Psoas muscle (tissue), 8 donors: ENCODE data around the gene VPS13A. TPM values are rescaled to one million over a fixed set of nuclear protein-coding genes. Genes with fewer than 3 reads are reported as not detected.

Source experiments
- ATAC-seq, 4 donors: fragments of 200-7000 bp; cut with Tn5 transposase; one replicate each; pipeline ENCODE4 v1.9.1; 2020; ENCODE audit warnings: moderate library complexity in 3 of 4, mild to moderate bottlenecking in 2 of 4
- DNase-seq, 2 donors: peaks; one replicate each; pipeline ENCODE4 v3.0.0-alpha.2; 2020
- H3K27ac ChIP-seq: fragments of 200-600 bp; one replicate; pipeline ENCODE4 v1.8.0; 2022
- H3K27me3 ChIP-seq, 3 donors: fragments of 200-600 bp in 1 of 3; one replicate each; pipeline versions ENCODE4 v1.6.1 to v1.8.0; 2013 to 2022; ENCODE audit warnings: low read length in 2 of 3, mild to moderate bottlenecking in 2 of 3, moderate library complexity in 1 of 3; ENCODE audit not compliant: insufficient read depth in 3 of 3
- H3K36me3 ChIP-seq, 2 donors: fragments of 200-600 bp in 1 of 2; one replicate each; pipeline versions ENCODE4 v1.6.1 to v1.8.0; 2013 to 2022; ENCODE audit warnings: low read depth in 1 of 2, mild to moderate bottlenecking in 1 of 2, moderate library complexity in 1 of 2; ENCODE audit not compliant: insufficient read depth in 1 of 2
- H3K4me1 ChIP-seq: fragments of 200-600 bp; one replicate; pipeline ENCODE4 v1.8.0; 2022
- H3K4me3 ChIP-seq: fragments of 200-600 bp; one replicate; pipeline ENCODE4 v1.8.0; 2022; ENCODE audit warnings: mild to moderate bottlenecking
- H3K9me3 ChIP-seq: fragments of 200-600 bp; one replicate; pipeline ENCODE4 v1.8.0; 2022
- WGBS, 3 donors: extraction: QIAGEN DNeasy Blood & Tissue Kit; methylation state at CpG; one replicate each; pipeline versions ENCODE4 v1.1.6 to v1.1.7; 2013; 5-methylcytosine and 5-hydroxymethylcytosine counted together
- intact Hi-C, 2 donors: fragments of 100-400 bp; cut with DNase I; formaldehyde crosslinking; loops; one replicate each; pipeline versions ENCODE4 v1.11.0 to v1.14.2; 2022
- polyA plus RNA-seq, 3 donors: library from polyadenylated mRNA; stranded (reverse); fragments of 200-250 nt; gene quantifications; one replicate each; pipeline ENCODE4 v1.2.3, GENCODE V29; 2013
- total RNA-seq, 4 donors: library from RNA; stranded (reverse); fragmentation: NEBNext Ultra II Directional in 2 of 4; extraction: Animal tissue kit (Norgen Biotek cat#: 25700) in 2 of 4; gene quantifications; one replicate each; pipeline versions ENCODE4 v1.2.1 to v1.2.4, GENCODE V29; 2021 to 2023
- TF ChIP-seq, protein P1 (sequence below): fragments of 200-600 bp; IDR thresholded peaks from one replicate; pipeline ENCODE4 v1.8.0; 2022; ENCODE audit warnings: antibody characterized with exemption
- donor health status: healthy with polysubstance abuse.
- donor health status: DM: no; HTN: no; CAD: no; lungs with moderate emphysema.
- donor health status: Bipolar disorder and iron deficiency.
- donor health status: healthy.
- donor health status: DM: yes; HTN: yes; CAD: no.
- donor health status: DM: no; HTN: no; CAD: no.
- donor health status: DM: no; HTN: no; CAD: no.
- donor health status: DM: yes; HTN: yes; CAD: no.

Gene VPS13A
- total and polyA plus RNA-seq, 7 donors, result 3.3 to 27.0 (median 19.4) TPM

DNA sequence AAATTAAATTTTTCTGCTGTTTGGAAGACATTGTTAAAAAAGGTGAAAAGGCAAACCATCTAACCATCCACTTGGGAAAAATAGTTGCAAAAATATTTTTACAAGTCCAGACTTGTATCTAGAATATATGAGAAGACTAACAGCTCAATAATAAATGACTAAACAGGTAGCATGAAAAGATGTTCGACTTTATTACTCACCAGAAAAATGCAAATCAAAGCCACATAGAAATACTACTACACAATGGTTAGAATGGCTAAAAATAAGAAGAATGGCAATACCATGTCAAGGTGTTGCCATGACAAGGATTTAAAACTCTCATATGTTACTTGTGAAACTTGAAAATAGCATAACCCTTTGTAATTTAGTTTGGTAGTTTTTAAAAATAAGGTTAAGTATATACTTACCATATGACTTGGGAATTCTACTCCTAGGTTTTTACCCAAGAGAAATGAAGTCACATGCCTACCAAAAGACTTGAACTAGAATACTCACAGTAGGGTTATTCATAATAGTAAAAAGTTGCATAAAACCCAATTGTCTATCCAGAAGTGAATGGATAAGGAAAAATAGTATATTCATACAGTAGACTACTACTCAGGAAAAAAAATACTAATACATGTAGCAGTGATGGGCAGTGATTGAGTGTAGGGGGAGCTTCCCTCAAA is 93.8 kb downstream of the VPS13A start:
- no peak for DNase-seq
- TF ChIP-seq, protein P1, sequence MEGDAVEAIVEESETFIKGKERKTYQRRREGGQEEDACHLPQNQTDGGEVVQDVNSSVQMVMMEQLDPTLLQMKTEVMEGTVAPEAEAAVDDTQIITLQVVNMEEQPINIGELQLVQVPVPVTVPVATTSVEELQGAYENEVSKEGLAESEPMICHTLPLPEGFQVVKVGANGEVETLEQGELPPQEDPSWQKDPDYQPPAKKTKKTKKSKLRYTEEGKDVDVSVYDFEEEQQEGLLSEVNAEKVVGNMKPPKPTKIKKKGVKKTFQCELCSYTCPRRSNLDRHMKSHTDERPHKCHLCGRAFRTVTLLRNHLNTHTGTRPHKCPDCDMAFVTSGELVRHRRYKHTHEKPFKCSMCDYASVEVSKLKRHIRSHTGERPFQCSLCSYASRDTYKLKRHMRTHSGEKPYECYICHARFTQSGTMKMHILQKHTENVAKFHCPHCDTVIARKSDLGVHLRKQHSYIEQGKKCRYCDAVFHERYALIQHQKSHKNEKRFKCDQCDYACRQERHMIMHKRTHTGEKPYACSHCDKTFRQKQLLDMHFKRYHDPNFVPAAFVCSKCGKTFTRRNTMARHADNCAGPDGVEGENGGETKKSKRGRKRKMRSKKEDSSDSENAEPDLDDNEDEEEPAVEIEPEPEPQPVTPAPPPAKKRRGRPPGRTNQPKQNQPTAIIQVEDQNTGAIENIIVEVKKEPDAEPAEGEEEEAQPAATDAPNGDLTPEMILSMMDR, result no peak
- no peak overlapping the region for H3K4me3 ChIP-seq
- H3K27ac ChIP-seq, result no peak overlapping the region
- intact Hi-C loops, result no loop called here
- no peaks in the 10 kb centered on the region for H3K27me3 ChIP-seq
- H3K36me3 ChIP-seq, result peaks cover 0 to 23% of the 10 kb centered on the region in 2 donors
- 90 to 92% (median 91%) methylated on average over 1 of the region's 1 CpG for WGBS, 3 donors
- H3K9me3 ChIP-seq, result no peaks in the 10 kb centered on the region
- no peaks in the 10 kb centered on the region for H3K4me1 ChIP-seq
- ATAC-seq, result no peak

DNA sequence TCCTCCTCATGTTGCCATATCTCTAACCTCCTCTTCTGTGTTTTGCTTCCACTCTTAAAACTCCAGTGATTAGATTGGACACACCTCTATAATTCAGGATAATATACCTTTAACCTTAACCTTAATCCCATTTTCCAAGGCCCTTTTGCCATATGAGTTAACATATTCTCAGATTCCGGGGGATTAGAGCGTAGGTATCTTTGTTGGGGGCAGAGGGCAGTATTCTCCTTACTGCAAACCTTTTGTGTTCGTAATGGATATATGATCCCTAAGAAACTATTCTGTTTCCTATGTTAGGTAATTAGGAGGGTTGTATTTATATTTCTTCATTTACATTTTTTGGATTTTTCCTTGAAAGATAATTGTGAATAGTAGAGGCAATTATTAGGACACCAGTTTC is 99.5 kb downstream of the VPS13A start:
- Histone ChIP-seq H3K9me3 (no peaks in the 10 kb centered on the region), H3K27me3 (no peaks in the 10 kb centered on the region), H3K4me1 (no peaks in the 10 kb centered on the region), H3K4me3 (no peak overlapping the region), H3K27ac (no peak overlapping the region), H3K36me3 (peaks cover 0 to 71% of the 10 kb centered on the region in 2 donors)
- DNase-seq, result no peak
- intact Hi-C loops, result no loop called here
- whole genome bisulfite sequencing, 3 donors, result 76 to 96% (median 92%) methylated on average over 3 of the region's 3 CpGs
- ATAC-seq, result no peak
- TF ChIP-seq, protein P1, result no peak

DNA sequence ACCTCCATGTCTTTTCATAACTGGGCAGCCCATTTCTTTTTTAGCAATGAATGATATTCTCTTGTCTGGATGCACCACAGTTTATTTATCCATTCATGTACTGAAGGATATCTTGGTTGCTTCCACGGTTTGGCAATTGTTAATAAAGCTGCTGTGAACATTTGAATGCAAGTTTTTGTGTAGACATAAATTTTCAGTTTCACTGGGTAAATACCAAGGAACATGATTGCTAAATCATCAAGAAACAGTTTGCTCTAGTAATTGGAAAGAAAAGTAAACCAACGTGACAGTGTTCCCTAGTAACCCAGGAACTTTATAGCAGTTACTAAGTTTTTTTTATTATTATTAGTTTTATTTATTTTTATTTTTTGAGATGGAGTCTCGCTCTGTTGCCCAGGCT is 100.4 kb downstream of the VPS13A start:
- DNase-seq (no peak), ATAC-seq (no peak)
- Histone ChIP-seq H3K4me3 (no peak overlapping the region), H3K4me1 (no peaks in the 10 kb centered on the region), H3K36me3 (peaks cover 0 to 80% of the 10 kb centered on the region in 2 donors), H3K9me3 (no peaks in the 10 kb centered on the region), H3K27ac (no peak overlapping the region), H3K27me3 (no peaks in the 10 kb centered on the region)
- WGBS, 3 donors, result 91 to 92% (median 92%) methylated on average over 3 of the region's 3 CpGs
- intact Hi-C loops, result no loop called here
- TF ChIP-seq, protein P1, result no peak

DNA sequence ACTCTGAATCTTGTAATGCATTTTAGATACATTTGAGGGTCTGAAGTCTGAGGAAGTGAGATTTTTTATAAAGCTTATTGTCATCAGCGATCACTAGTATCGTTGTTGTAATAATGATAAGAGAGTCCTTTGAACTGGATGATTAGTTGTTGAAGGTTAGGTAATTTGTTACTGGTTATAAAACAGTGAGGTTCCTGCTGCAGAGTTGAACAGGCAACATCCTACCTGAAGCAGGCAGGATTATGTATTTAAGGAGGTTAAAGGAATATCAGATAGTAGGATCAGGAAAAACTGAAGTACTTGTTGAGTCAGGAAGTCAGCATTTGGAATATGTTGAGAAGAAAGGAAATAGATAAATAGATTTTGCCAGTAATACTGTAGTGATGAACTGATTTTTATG is 106.7 kb downstream of the VPS13A start:
- DNase-seq, result no peak
- no peak overlapping the region for H3K27ac ChIP-seq
- TF ChIP-seq, protein P1, result no peak
- intact Hi-C loops, result no loop called here
- peaks cover 0 to 54% of the 10 kb centered on the region in 2 donors for H3K36me3 ChIP-seq
- WGBS, 3 donors, result 88 to 92% (median 92%) methylated on average over 2 of the region's 2 CpGs
- no peaks in the 10 kb centered on the region for H3K4me1 ChIP-seq
- no peaks in the 10 kb centered on the region for H3K27me3 ChIP-seq
- H3K4me3 ChIP-seq, result no peak overlapping the region
- no peak for ATAC-seq
- H3K9me3 ChIP-seq, result no peaks in the 10 kb centered on the region

DNA sequence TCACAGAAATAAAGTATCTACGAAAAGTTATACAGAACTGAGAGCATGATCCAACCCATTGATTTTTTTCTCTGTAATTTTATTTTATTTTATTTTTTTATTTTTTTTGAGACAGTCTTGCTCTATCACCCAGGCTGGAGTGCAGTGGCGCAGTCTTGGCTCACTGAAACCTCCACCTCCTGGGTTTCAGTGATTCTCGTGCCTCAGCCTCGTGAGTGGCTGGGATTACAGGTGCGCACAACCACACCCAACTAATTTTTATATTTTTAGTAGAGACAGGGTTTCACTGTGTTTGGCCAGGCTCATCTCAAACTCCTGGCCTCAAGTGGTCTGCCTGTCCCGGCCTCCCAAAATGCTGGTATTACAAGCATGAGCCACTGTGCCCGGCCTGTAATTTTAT is 107.3 kb downstream of the VPS13A start:
- Histone ChIP-seq H3K36me3 (peaks cover 0 to 50% of the 10 kb centered on the region in 2 donors), H3K4me1 (no peaks in the 10 kb centered on the region), H3K27ac (no peak overlapping the region), H3K4me3 (no peak overlapping the region), H3K9me3 (no peaks in the 10 kb centered on the region), H3K27me3 (no peaks in the 10 kb centered on the region)
- TF ChIP-seq, protein P1, result no peak
- no peak for DNase-seq
- intact Hi-C loops, result no loop called here
- WGBS, 3 donors, result 95 to 99% (median 96%) methylated on average over 7 of the region's 7 CpGs
- no peak for ATAC-seq
